Measurements from ENCODE around the gene SAPCD1. TPM values are rescaled to one million over a fixed set of nuclear protein-coding genes. Genes with fewer than 3 reads are reported as not detected.
A peak's percentile ranks its signal among the peaks of the same experiment; 100 is the strongest.

The SAPCD1 gene
- total RNA-seq, 1 experiment from 2014 or later = 13.7 TPM

DNA sequence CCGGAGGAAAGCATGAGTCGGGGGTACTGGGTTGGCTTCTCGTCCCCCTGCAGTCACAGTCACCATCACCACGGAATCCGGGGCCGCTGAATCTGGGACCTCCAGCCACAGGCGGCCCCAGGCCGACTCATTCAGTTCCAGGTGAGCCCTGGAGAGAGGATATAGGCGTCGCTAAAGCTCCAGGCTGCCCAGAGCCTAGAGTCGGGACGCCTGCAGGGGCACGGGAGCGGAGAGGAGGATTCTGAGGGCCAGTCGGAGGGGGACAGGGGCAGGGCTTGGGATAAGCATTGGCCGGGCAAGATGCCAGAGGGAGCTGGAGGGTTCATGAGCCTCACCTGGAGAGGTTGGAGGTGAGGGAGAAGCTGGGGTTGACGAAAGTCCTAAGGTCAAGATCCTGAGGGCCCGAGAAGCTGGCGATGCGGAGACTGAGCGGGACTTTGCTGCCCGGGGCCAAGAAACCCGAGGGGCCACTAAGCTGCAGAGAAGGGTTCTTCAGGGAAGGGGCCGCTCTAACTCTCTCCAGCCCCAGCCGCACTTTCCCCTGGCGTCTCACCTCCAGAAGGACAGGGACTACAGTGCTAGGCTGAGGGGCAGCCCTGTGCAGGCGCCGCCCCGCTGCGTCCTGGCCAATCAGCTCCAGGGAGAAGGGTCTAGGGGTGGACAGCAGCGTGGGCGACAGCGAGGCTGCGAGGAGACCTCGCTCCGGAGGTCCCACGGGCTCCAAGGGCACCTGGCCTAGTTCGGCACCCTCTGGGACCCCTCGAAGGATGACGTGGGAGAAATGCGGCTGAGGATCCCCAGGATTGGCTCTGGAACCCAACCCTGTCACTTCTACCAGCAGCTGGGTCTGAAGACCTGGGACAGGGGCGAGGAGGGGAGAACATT is 3.7 kb downstream of the SAPCD1 start:
- Mint-ChIP-seq H3K4me3 (peak overlapping the region; percentile 73), H3K4me1 (peaks cover 23% of the 10 kb centered on the region), H3K36me3 (peaks cover 13% of the 10 kb centered on the region), H3K9me3 (no peaks in the 10 kb centered on the region), H3K27me3 (ENCODE audit: low read depth) (no peaks in the 10 kb centered on the region; the same call in 1 of the 2 replicates), H3K27ac (no peak overlapping the region)
- TF ChIP-seq GABPB1 (CRISPR knock-in tag; IDR thresholded peaks at IDR 0.05) (peak; percentile 19; the same call in 1 of the 2 replicates), ZNF121 (CRISPR knock-in tag; IDR thresholded peaks at IDR 0.05) (peak; percentile 68; the same call in 1 of the 2 replicates), SP1 (CRISPR knock-in tag; conservative IDR thresholded peaks at IDR 0.05) (0 out of 2 replicates have a peak, but pooled peaks have one; percentile 31), ETV6 (CRISPR knock-in tag; IDR thresholded peaks at IDR 0.05) (0 out of 2 replicates have a peak, but pooled peaks have one; percentile 37), USF1 (CRISPR knock-in tag; IDR thresholded peaks at IDR 0.05) (no peak)
- TF ChIP-seq, protein P1, sequence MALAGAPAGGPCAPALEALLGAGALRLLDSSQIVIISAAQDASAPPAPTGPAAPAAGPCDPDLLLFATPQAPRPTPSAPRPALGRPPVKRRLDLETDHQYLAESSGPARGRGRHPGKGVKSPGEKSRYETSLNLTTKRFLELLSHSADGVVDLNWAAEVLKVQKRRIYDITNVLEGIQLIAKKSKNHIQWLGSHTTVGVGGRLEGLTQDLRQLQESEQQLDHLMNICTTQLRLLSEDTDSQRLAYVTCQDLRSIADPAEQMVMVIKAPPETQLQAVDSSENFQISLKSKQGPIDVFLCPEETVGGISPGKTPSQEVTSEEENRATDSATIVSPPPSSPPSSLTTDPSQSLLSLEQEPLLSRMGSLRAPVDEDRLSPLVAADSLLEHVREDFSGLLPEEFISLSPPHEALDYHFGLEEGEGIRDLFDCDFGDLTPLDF (CRISPR knock-in tag; IDR thresholded peaks at IDR 0.05) = no peak
- TF ChIP-seq, protein P2, sequence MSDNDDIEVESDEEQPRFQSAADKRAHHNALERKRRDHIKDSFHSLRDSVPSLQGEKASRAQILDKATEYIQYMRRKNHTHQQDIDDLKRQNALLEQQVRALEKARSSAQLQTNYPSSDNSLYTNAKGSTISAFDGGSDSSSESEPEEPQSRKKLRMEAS (CRISPR knock-in tag; IDR thresholded peaks at IDR 0.05) = peak; percentile 67
- peak; percentile 68 for DNase-seq (ENCODE audit: low spot score)
- ChIA-PET POLR2A (interaction anchor here (0.9 to 1.5 kb wide), 6 partner anchors 30 to 82 kb away, joined by 3 to 8 read pairs (median 4); partner anchors contain the start of genes CLIC1 and HSPA1B), CTCF (interaction anchor here (0.7 to 1.8 kb wide), 25 partner anchors 9 to 322 kb away, joined by 3 to 20 read pairs (median 4); partner anchors contain the start of genes ABHD16A, CLIC1, DDAH2 and LSM2)
- ATAC-seq = peak; percentile 90

DNA sequence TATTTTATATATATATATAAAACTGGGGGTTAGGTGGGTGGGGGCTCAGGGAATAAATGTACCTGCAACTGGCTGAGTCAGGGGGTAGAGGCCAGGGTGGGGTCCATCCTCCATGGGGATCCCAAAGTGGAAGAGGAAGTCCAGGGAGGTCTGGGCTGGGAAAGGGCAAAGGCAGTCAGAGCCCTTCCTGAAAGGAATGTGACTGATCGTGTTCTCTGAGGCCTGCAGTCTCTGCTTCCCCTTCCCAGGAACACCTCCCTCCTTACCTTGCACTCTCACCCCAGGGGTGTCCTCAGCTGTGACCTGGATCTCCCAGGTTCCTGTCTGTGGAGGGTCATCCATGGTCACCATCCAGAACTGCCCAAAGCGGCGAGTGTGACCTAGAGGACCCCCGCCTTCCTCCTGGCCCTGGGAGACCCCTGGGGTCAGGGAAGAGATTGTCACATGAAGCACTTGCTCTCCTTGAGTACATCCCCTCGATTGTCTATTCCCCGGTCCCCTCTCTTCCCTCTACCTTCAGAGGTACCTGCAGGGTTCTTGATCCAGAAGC is 4.7 kb downstream of the SAPCD1 start:
- POLR2A ChIA-PET = interaction anchor here (1.1 to 1.3 kb wide), 2 partner anchors 35 to 83 kb away, joined by 3 to 5 read pairs; no protein-coding TSS in a partner anchor
- CTCF ChIA-PET = interaction anchor here (0.9 to 1.8 kb wide), 4 partner anchors 63 to 216 kb away, joined by 4 to 9 read pairs (median 6); partner anchors contain the start of genes ABHD16A and LY6G5C
- Mint-ChIP-seq H3K36me3 (peaks cover 7% of the 10 kb centered on the region; the same call in 1 of the 2 replicates), H3K9me3 (no peaks in the 10 kb centered on the region), H3K27ac (no peak overlapping the region), H3K4me3 (no peak overlapping the region), H3K4me1 (peaks cover 23% of the 10 kb centered on the region), H3K27me3 (ENCODE audit: low read depth) (no peaks in the 10 kb centered on the region; the same call in 1 of the 2 replicates)
- ATAC-seq = no peak
- DNase-seq (ENCODE audit: low spot score) = no peak
- TF ChIP-seq, protein P3, sequence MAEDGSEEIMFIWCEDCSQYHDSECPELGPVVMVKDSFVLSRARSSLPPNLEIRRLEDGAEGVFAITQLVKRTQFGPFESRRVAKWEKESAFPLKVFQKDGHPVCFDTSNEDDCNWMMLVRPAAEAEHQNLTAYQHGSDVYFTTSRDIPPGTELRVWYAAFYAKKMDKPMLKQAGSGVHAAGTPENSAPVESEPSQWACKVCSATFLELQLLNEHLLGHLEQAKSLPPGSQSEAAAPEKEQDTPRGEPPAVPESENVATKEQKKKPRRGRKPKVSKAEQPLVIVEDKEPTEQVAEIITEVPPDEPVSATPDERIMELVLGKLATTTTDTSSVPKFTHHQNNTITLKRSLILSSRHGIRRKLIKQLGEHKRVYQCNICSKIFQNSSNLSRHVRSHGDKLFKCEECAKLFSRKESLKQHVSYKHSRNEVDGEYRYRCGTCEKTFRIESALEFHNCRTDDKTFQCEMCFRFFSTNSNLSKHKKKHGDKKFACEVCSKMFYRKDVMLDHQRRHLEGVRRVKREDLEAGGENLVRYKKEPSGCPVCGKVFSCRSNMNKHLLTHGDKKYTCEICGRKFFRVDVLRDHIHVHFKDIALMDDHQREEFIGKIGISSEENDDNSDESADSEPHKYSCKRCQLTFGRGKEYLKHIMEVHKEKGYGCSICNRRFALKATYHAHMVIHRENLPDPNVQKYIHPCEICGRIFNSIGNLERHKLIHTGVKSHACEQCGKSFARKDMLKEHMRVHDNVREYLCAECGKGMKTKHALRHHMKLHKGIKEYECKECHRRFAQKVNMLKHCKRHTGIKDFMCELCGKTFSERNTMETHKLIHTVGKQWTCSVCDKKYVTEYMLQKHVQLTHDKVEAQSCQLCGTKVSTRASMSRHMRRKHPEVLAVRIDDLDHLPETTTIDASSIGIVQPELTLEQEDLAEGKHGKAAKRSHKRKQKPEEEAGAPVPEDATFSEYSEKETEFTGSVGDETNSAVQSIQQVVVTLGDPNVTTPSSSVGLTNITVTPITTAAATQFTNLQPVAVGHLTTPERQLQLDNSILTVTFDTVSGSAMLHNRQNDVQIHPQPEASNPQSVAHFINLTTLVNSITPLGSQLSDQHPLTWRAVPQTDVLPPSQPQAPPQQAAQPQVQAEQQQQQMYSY (CRISPR knock-in tag; IDR thresholded peaks at IDR 0.05) = no peak
- TF ChIP-seq AR (CRISPR knock-in tag; IDR thresholded peaks at IDR 0.05) (no peak), SOX15 (CRISPR knock-in tag; IDR thresholded peaks at IDR 0.05) (no peak), KAT7 (CRISPR knock-in tag; IDR thresholded peaks at IDR 0.05; ENCODE audit: borderline replicate concordance) (no peak), TCF7 (CRISPR knock-in tag; IDR thresholded peaks at IDR 0.05; ENCODE audit: low read depth) (no peak)
